CD4-positive, alpha-beta T cell treated with Interleukin-1 beta for 1 hour (primary cell): ENCODE measurements around the gene FAR2.
"Not testable (repeated sequence)": the region's sequence is repeated elsewhere in the genome, so short reads cannot be mapped to it uniquely, and the experiment has no call there.

ENCODE experiments used
- DNase-seq, 2 donors: peaks; one replicate each; pipeline ENCODE4 v3.0.0-alpha.2; 2020 to 2022

FAR2 gene

DNA sequence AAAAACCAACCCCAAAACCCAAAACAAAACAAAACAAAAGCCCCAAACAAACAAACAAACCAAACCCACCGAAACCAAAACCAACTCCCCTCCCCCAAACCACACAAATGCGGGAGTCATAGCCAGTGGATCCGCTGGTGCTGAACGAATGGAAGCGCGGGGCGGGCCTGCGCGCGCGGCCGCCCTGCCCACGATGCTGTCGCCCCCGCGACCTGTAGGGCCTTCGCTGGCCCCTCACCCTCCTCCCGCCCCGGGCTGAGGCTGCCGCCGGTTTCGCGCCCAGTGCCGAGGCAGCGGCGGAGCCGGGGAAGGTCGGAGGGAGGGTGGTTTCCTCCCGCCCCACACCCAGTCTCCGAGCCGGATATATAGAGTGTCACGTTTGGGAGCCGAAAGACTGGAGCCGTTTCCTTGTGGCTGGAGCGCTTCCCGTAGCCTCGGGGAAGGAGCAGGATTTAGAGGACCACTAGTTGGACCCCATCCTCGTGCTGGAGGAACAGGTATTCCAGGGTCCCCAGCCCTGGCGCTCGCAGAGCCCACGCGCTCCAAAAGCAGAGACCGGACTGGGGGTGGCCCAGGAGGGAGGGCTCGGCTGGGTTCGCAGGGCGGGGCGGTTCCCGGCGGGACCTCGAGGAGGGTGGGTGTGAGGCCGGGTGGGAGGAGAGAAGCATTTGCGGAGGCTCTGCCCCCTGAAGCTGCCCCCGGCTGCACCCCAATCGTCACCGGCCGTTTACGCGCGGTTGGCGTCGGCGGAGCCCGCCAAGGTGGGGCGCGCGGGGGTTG lies at the start of gene FAR2:
Gene FAR2 (plus strand): TSS at position 368 of the 780 bp plus-strand sequence. CDS start 121,172 bp downstream, outside the sequence.
- peak; percentile 48 to 55 for DNase-seq

- DNase-seq, result peak in 1 of 2 donors; percentile 37
Measured at GRCh38 chr12:29102741-29103140, 46.3 kb upstream of the FAR2 start.

GRCh38 chr12:29103539-29103974 lies 45.5 kb upstream of the FAR2 start:
- peak; percentile 43 to 77 for DNase-seq

DNA sequence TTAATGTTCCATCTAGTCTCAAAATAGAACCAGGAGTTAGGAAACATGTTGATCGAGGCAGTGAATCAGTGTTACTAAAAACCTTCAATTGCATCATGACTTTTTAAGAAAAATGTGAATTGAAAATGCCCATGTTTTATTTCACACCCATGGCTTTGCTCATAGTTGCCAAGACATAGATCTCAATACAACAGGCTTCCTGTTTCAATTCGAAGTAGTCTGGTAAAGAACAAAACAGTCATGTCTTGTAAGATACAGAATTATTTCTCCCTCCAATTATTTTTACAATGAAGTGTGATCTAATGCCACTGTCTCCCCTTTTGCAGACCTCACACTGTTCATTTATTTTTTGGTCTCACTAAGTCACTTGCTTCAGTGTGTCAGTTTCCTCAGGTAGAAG lies 44.6 kb upstream of the FAR2 start:
- peak in 1 of 2 donors; percentile 14 for DNase-seq

- DNase-seq, result no peak
Measured at GRCh38 chr12:29110506-29111442, 38.3 kb upstream of the FAR2 start.

DNA sequence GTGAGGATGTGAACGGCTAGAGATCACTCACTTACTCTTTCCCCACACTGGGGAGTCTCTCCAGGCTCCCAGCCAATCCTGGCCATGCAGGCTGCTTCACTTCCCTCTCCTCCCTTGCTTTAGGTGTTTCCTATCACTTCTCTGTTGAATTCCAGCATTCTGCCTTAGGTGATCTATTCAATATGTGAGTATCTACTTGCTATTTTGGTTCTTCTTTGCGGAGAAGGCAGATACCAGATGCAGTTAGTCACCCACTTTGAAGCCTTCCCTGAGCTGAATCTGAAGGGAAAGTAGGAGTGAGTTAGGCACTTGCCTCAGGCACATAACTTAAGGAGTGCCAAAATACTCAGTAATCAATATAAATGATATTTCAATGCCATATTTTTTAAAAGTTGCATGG lies 36.0 kb upstream of the FAR2 start:
- DNase-seq, result no peak

- no peak for DNase-seq
Measured at GRCh38 chr12:29116414-29116813, 32.7 kb upstream of the FAR2 start.

DNA sequence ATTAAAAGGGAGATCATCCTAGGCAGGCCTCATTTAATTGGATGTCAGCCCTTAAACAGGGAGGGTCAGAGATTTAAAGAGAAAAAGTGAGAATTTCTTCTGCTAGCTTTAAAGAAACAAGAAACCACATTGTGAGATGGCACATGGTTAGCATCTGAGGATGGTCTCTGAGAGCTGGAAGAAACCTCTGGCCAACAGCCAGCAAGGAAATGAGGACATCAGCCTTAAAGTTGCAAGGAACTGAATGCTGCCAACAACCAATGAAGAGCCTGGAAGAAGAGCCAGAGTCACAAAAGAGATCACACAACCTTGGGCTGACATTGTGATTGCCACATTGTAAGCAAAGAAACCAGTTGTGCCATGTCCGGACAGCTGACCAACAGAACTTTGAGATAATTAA lies 17.5 kb upstream of the FAR2 start:
- DNase-seq, result no peak

GRCh38 chr12:29132316-29132715 lies 16.8 kb upstream of the FAR2 start:
- no peak for DNase-seq

- no peak for DNase-seq
Measured at GRCh38 chr12:29133181-29133580, 15.9 kb upstream of the FAR2 start.

- DNase-seq, result no peak
Measured at GRCh38 chr12:29133680-29134079, 15.4 kb upstream of the FAR2 start.

GRCh38 chr12:29138256-29138655 lies 10.8 kb upstream of the FAR2 start:
- DNase-seq, result not testable (repeated sequence)

GRCh38 chr12:29138855-29139254 lies 10.2 kb upstream of the FAR2 start:
- DNase-seq, result not testable (repeated sequence)

DNA sequence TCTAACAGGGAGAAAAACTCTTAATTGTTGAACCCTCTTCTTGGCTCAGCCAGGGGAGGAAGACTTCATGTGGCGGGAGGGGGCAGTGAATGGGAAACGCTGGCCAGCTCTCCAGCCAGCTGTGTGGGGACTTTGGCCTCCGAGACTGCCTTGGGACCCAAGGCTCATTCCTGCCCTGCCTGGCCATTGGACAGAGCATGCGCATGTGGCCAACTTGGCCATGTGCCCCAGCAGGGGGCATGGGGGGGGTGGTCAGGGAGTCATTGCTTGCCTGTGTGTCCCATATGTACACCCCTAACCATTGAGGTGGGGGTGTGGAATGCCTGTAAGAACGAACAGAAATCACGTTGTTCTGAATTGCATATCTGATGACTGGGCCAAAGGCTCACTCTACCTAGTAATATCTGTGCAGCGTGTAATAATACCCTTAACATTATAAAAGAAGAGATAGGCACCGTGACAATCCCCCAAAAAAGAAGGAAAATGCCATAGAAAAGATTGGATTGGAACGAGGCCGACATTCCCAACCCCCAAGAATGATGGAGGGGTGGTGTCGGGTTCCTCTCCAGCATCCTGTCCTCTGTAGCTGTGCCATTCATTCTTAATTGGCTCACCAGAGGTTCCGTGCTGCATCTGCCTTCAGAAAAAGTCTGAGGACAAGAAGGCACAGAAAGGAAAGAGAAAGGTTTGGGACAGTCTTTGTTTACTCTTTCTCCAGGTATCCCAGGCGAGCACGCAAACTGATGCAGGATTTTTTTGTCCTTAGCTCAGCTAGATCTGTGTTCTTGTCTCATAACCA lies 3.5 kb upstream of the FAR2 start:
- no peak for DNase-seq

GRCh38 chr12:29146196-29146595 lies 2.9 kb upstream of the FAR2 start:
- no peak for DNase-seq

DNA sequence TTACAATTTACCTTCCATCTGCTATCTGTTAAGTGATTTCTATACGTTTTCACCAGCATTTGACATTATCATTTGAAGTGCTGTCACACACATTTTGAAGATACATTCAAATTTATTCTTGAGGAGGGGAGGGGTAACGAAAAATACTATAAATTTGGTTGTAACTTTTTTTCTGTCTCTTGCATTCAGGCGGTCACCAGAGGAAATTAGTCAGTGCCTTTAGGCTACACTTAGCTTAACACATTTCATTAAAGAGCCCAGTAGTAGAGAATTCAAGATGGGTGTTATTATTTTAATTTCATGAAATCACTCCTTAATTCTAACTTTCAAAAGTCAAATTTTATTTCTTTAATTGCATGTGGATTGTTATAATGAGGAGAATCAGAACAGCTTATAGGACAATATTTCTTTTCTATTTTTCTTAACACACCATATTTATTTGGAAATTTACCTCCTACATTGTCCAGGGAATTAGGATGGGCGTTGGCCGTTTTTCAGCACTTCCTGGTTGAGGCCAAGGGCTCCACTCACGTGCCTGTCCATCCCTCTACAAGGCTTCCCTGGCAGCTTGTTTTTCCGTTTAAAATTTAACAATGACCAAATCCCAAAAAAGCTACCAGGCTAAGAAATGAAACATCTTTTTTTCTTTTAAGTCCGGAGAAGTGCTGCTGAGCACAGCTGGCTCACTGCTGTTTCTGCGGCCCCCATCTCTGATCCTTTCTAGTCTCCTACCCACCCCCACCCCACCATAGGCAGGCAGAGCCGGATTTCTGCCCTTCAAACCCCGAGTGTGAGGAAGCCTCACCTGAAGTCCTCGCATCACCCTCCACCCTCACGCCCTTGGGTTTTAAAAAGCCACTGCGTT lies 1.1 kb upstream of the FAR2 start:
- DNase-seq, result no peak

GRCh38 chr12:29148596-29148910 lies 525 bp upstream of the FAR2 start:
- DNase-seq, result peak in 1 of 2 donors; percentile 9

- no peak for DNase-seq
Measured at GRCh38 chr12:29149691-29150281, 708 bp downstream of the FAR2 start.

DNA sequence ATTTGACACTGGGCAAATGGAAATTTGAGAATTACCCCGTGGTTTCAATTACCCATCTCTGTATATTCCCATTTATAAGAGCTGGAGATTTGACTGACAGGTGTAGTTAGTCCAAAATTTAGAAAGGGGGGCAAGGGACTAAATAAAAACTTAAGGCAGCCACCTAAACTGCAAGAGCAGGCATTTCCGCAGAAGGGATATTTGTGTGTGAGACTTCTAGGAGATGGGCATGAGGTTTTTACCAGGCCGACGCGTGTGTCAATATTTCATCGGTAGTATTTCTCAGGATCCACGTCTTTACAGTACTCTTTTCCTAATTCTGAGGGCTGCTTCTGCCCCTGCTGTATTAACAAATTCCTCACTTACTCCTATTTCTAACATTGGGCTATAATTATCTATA lies 1.4 kb downstream of the FAR2 start:
- no peak for DNase-seq

- DNase-seq, result no peak
Measured at GRCh38 chr12:29152223-29152868, 3.3 kb downstream of the FAR2 start.

DNA sequence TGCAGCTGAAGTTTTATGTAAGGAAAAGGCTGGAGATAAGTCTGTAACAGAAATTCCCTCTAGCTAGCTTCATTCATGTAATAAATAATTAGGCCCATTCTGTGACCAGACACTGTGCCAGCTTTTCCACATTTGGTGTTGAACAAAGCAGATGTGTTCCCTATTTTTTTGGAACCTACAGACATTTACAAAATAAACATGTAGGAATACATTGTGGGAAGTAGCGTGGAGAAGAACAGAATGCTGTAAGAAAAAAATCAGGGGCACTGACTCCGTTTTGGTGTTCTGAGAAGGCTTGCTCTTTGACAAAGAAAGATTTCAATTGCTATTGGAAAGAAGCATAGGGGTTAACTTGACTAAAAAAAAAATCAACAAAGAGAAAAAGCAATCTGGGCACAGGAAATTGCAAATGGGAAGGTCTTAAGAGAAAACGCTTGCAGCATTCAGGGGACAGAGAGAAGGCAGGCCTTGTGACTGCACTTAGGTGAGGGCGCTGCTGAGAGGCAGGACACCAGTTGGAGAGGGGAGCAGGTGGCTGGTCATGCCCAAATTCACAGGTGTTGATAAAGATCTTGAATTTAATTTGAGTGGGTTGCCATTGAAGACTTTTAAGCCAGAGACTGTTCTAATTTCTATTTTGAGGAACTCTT lies 4.0 kb downstream of the FAR2 start:
- no peak for DNase-seq
